ENCODE results near the gene GPC1. TPM values are rescaled to one million over a fixed set of nuclear protein-coding genes. Genes with fewer than 3 reads are reported as not detected.

Gene GPC1
- polyA plus RNA-seq, 3 donors, result 26.8 to 45.1 (median 44.6) TPM

DNA sequence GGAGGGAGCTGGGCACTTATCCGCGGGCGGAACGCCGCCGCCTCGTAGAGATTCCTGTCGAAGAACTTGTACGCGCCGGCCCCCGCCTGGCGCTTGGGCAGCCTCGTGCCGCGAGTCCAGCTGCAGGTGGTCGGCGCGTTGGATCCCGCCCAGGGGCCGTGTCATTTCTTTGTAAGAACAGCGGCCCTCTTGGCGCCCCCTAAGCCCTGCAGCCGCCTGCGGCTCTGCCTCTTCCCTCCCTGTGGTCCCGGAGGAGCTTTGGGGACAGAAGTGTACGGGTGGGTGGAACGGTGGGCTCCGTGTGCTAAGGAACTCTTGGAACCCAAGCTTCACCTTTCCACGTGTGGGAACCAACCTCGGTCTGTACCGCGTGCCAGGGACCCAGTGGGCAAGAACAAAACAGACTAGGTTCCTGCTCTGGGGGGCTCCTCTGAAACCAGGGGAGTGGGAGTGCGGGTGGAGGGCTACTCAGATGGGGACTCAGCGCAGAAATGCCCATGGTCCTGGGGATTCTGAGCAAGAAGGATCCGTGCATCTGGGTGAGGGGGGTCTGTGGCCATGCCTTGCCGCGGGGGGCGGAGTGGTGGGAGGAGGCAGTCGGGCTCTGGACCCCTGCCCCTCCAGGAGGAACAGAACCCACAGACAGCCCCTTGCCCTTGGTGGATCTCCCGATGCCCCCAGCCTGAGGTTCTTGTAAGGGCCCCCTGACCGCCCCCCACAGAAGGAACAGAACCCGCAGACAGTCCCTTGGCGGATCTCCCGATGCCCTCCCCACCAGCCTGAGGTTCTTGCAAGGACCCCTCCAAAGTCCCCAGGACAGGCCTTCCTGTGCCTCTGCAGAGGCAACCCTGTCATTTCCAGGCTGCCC, 1.5 kb downstream of the GPC1 start:
- peak in 1 of 11 donors; percentile 45 for DNase-seq (ENCODE audit: extremely low read depth in 1 of 11, low read depth in 9 of 11, low spot score in 4 of 11)

GRCh38 chr2:240437551-240437860, 2.0 kb downstream of the GPC1 start:
- no peak for DNase-seq (ENCODE audit: extremely low read depth in 1 of 11, low read depth in 9 of 11, low spot score in 4 of 11)

- peak in 2 of 11 donors; percentile 49 to 54 for DNase-seq (ENCODE audit: extremely low read depth in 1 of 11, low read depth in 9 of 11, low spot score in 4 of 11)
Observed at GRCh38 chr2:240437861-240438809, 2.7 kb downstream of the GPC1 start.

DNA sequence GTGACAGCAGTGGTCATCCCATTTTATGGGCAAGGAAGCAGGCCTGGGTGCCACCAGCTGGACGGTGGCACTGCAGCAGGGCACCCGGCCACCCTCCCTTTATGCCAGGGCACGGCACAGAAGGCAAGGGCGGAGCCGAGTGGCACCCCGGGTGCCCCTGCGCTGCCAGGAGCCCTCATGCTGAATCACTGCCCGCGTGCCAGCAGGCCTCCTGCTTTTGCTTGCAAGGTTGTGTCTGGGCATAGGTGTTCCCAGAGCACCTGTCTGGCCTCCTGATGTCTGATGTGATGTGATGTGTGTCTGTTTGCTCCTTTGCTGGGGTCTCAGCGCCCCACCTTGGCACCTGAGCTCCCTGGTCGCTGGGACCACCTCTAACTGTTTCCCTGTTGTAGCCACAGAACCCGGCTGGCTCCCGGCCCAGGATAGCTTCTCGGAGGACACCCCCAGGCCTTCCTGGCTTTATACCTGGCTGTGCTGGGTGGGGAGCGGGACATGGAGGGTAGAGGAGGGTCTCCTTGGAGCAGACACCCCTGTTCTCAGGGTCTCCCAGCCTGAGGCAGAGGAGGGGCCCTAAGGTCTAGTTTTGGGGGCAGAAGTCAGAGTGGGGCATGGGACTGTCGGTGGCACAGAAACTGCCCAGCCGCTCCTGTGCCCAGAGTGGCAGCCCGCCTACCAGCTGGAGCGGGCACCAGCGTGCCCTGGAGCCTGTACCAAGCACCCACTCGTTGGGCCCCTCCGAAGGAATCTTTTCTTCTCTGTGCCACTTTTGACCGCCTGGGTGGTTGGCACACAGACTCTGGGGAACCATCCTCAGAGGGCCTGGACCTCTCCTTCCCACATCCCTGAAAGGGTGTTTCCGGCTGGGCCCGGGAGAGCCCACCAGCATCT, 3.6 kb downstream of the GPC1 start:
- no peak for DNase-seq (ENCODE audit: extremely low read depth in 1 of 11, low read depth in 9 of 11, low spot score in 4 of 11)

DNA sequence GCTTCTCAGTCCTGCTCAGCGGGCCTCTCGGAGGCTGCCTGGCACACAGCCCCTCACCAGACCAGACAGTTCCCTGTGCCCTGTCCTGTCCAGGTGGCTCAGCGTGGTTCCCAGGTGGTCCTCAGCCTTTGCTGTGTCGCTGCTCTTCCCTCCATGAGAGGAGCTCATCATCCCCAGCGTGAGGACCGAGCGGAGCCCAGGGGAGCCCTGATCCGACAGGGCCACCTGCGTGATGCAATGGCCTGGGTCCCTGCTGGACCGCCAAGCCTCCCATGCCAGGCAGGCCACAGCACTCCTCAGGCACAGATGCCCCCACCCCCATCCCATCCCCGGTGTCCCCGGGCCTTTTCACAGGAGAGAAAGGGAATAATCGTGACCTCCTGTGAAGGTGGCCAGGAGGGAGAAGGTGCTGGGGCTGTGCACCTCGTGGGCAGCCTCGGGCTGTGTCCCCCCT, 4.3 kb downstream of the GPC1 start:
- DNase-seq (ENCODE audit: extremely low read depth in 1 of 11, low read depth in 9 of 11, low spot score in 4 of 11), result no peak

GRCh38 chr2:240440251-240440650, 4.8 kb downstream of the GPC1 start:
- DNase-seq (ENCODE audit: extremely low read depth in 1 of 11, low read depth in 9 of 11, low spot score in 4 of 11), result no peak

- no peak for DNase-seq (ENCODE audit: extremely low read depth in 1 of 11, low read depth in 9 of 11, low spot score in 4 of 11)
Observed at GRCh38 chr2:240440704-240441320, 5.3 kb downstream of the GPC1 start.

GRCh38 chr2:240441326-240441992, 6.0 kb downstream of the GPC1 start:
- DNase-seq (ENCODE audit: extremely low read depth in 1 of 11, low read depth in 9 of 11, low spot score in 4 of 11), result no peak

DNA sequence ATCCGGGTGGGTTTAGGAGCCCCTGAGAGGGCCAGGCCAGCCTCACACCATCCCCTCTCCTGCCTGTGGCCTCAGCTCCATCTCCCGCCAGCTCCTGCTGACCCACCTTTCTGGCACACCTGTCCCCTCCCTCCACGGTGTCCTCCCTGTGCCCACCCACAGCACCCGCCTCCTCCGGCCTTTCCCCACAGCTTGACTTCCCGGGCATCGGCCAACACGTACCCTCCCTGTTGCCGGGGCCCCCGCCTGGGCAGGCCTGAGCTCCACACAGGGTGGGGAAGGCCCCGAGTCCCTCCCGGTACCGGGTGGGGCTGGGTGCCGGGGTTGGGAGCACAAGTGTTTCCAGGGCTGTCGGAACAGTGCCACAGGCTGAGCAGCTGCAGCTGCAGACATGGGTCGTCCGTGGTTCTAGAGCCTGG, 6.5 kb downstream of the GPC1 start:
- no peak for DNase-seq (ENCODE audit: extremely low read depth in 1 of 11, low read depth in 9 of 11, low spot score in 4 of 11)

- DNase-seq (ENCODE audit: extremely low read depth in 1 of 11, low read depth in 9 of 11, low spot score in 4 of 11), result no peak
Observed at GRCh38 chr2:240442891-240443715, 7.6 kb downstream of the GPC1 start.

DNA sequence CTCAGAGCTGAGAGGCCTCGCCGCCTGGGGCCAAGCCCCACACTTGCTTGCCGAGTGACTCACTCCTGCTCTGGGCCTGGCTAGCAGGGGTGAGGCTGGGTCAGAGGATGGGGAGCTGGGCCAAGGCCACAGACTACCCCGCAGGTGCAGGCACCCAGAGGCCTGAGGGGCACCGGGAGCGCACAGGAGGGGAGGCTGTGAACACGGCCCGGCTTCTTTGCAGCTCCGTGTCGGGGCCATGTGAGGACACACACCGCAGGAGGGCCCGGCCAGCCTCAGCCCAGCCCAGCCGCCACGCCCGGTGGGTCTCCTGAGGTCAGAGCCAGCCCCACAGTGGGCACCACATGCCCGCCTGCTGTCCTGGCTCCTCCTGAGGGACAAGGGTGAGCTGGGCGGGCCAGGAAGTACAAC, 8.4 kb downstream of the GPC1 start:
- DNase-seq (ENCODE audit: extremely low read depth in 1 of 11, low read depth in 9 of 11, low spot score in 4 of 11), result no peak

GRCh38 chr2:240444464-240444863, 9.0 kb downstream of the GPC1 start:
- DNase-seq (ENCODE audit: extremely low read depth in 1 of 11, low read depth in 9 of 11, low spot score in 4 of 11), result no peak

DNA sequence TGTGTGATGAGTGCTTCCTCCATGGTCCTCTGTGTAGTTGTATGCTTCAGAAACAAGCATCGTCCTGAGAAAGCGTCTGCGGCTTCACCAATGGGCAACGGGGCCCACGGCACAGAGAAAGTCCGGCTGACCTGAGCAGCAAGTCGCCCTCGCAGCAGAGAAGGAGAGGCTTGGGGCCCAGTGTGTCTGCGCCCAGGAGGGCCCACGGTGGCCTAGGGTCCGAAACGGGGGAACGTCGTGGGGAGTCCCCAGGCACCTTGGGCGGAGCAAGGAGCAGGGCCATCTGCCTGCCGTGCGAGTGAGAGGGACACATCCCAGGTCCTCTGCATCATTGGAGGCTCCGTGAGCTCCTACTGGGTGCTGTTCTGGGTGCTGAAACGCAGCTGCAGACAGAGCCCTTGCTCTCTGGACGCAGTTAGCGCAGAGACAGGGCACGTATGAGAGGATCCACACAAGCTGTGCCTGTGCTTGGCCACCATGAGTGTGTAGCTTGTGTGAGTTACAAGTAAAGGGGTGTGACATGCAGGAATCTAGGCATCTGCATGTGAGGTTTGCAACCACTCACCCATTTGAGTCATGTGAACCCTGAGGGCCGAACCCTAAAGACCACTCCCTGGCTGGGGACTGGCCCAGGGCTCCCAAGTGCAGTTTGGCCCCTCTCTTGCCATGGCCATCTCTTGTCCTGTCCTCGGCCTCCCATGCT, 10.6 kb downstream of the GPC1 start:
- DNase-seq (ENCODE audit: extremely low read depth in 1 of 11, low read depth in 9 of 11, low spot score in 4 of 11), result no peak

- DNase-seq (ENCODE audit: extremely low read depth in 1 of 11, low read depth in 9 of 11, low spot score in 4 of 11), result no peak
Observed at GRCh38 chr2:240446664-240447175, 11.3 kb downstream of the GPC1 start.

DNA sequence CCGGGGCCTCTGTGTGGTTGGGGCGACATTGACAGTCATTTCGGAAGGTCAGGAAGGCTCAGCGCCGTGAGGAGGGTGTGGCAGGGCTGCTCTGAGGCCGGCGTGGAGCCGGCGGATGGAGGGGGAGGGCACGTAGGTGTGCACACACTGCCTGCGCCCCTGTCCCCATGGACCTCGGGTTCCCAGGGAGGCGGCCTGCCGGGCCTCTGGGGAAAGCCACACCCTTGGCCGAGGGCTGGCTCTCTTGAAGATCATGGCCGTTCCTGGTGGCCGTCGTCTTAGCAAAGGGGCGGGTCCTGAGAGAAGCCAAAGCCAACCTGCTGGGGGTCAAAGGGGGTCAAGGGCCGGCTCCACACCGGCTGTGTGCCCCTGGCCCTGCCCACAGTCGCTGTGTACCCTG, 11.9 kb downstream of the GPC1 start:
- DNase-seq (ENCODE audit: extremely low read depth in 1 of 11, low read depth in 9 of 11, low spot score in 4 of 11), result no peak

DNA sequence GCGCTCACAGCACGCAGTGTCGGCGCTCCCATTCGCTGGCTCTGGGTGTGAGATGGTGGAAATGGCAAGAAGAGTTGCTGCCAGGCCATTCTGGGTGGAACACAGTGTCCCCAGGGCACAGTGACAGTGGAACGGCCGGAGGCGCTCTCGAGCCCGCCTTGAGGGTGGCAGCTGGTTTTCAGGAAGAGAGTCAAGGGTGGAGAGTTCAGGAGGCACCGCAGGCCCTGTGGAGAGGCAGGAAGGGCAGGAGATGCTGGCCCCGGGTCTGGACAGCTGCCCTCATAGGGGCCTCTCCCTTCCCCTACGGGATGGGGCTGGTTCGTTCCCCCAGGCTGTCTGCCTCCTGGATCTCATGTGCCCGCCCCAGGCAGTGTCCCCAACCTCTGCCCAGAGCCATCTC, 12.5 kb downstream of the GPC1 start:
- no peak for DNase-seq (ENCODE audit: extremely low read depth in 1 of 11, low read depth in 9 of 11, low spot score in 4 of 11)
